SK-MEL-5 (cell line): ENCODE results near the gene DNAJB5. TPM values are rescaled to one million over a fixed set of nuclear protein-coding genes. Genes with fewer than 3 reads are reported as not detected.
"Not testable (repeated sequence)": the region's sequence is repeated elsewhere in the genome, so short reads cannot be mapped to it uniquely, and the experiment has no call there.

Source experiments
- DNase-seq: peaks from one replicate; pipeline ENCODE4 v3.0.0-alpha.2; 2016; ENCODE audit warnings: low read depth, low spot score
- in situ Hi-C: cut with HindIII; loops from 2 replicates; pipeline ENCODE4 v1.10.0; 2016; ENCODE audit warnings: low sequenced_read_pairs, high pct_unique_total_duplicates, low pct_unique_long_range_greater_than_20kb
- polyA plus RNA-seq, 2 experiments: library from polyadenylated mRNA; depleted of rRNA; stranded (reverse); fragments of >200 nt; gene quantifications; 2 replicates each; pipeline ENCODE4 v1.2.3, GENCODE V29; 2015
- total RNA-seq: library from RNA; depleted of rRNA; stranded (reverse); fragments of >200 nt; shearing (Covaris generic); gene quantifications from 2 replicates; pipeline ENCODE4 v1.2.3, GENCODE V29; 2014; rRNA removed

DNAJB5 gene
- total RNA-seq, result 4.9 and 6.6 TPM in 2 replicates
- 4.4 and 5.1 TPM in 2 replicates for polyA plus RNA-seq (2015; cell fraction: cytosol; rRNA removed)
- polyA plus RNA-seq (2015; cell fraction: nucleus; rRNA removed), result 2.7 and 5.7 TPM in 2 replicates

DNA sequence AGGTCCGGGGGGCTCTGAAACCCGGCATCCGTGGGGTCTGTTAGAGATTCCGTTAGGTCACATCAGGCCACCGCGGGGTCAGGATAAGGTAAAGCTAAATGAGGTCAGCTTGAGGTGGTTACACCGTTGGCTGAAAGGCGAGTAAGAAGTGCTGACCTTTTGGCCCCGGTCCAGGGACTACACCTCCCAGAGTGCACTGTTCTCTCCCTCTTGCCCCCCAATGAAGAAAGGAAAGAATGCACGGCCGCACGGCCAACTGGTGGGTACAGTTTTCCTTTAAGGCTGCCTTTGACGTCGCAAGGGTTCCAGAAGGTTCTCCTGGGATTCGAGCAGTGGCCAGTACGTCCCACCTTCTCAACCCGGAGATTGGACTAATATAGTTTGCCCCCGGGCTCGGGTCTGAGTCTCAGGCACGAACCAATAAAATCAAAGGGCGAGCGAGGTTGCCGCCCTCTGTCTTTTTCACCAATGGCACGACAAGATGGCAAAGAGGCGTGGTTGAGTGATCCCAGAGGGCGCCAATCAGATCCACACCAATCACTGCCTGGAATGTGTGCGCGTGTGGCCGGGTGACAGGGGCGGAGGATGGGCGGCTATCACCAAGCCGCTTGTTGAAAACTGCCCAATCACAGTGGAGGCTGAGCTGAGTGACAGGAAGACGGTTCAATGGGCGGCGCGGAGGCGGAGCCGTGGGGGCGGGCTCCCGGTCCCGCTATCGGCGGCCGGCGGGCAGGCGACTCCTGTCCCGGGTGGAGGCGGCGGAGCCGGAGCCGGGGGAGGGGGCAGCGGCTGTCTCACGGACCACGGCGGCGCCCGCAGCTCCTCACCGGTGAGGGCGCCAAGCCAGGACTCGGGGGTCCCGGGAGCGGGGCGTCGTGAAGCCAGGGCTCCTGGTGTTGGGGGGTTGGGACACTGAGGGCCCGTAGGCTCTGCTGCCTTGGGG, at the start of gene DNAJB5:
Gene DNAJB5 (plus strand): TSS at position 743 of the 943 bp plus-strand sequence. CDS start 886 bp downstream, outside the sequence.
- in situ Hi-C loops, result no loop called here

DNA sequence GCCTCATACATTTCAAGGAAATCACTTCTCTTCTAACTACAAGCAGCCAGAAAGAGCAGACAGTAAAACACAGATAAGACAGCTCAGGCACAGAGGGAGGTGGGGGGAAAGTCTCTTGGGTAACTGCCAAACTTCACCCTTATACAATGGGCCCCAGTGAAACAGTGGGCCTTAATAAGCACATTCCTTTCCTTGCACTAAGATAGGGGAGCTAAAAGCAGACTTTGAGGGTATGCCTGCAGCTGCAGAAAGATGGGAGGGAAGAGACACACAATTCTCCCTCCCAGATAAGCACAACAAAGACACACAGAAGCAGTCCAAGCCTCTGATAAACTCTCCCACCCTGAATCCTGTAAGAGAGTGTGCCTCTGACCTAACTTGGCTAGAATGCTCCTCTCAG, 49.6 kb upstream of the DNAJB5 start:
- in situ Hi-C loops, DNase-seq: not testable (repeated sequence)

More for the DNA sequence above, at the start of gene DNAJB5:
- DNase-seq, result peak; percentile 99

DNA sequence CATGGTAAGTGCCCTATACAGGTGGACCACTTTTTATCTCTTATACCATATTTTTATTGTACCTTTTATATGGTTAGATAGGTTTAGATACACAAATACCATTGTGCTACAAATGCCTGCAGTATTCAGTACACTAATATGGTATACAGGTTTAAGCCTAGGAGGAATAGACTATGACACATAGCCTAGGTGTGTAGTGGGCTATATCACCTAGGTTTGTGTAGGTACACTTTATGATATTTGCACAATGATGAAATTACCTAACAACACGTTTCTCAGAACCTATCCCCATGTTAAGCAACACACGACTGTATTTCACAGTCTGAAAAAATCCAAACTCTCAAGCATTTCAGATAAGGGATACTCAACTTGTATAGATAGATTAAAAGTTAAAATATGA, 41.1 kb upstream of the DNAJB5 start:
- no peak for DNase-seq
- in situ Hi-C loops, result no loop called here

DNA sequence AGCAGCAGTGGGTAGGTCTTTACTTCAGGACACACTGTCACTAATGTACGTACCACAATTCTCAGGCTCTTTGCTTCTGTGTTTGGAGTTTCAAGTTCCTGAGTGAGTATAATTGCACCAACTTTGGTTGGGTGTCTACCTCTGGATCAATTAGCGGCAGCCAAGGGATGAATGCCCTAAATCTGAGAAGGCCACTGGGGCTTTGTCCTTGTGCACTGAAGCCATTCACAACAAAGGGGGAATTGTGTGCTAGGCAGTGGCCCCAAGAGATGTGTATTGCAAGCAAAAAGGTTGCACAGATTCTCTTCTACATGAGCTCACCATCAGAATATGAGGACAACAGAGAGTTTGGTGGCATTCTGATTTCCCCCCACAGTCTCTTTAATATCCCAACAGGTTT, 35.3 kb upstream of the DNAJB5 start:
- in situ Hi-C loops, result no loop called here
- DNase-seq, result peak; percentile 44

DNA sequence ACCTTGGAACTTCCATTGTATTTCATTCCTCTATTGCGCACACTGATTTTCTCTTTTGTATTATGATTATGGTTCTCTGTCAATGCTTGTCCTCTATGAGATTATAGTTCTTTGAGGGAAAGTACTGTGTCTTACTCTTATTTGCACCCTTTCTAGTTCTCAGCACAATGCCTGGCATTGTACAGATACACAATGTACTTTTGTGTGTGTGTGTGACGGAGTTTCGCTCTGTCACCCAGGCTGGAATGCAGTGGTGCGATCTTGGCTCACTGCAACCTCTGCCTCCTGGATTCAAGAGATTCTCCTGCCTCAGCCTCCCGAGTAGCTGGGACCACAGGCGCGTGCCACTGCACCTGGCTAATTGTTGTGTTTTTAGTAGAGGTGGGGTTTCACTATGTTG, 33.5 kb upstream of the DNAJB5 start:
- DNase-seq, result peak; percentile 83
- in situ Hi-C loops, result not testable (repeated sequence)

DNA sequence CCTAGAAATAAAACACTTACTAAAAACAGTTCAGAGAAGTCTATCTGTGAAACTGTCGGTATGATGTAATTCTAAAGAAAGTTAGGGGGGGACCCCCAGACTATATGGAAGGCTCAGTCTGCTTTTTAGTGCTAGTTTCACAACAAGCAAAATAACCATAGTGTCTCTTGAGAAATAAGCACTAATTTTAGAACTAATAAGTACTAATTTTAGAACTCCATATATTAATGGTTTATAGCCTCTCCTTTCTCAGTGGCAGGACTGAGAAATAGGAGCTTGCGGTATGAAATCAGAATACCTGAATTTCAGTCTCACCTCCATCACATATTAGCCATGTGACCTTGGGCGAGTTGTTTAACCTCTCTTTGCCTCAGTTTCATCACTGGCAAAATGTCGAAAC, 32.9 kb upstream of the DNAJB5 start:
- in situ Hi-C loops, result no loop called here
- no peak for DNase-seq

DNA sequence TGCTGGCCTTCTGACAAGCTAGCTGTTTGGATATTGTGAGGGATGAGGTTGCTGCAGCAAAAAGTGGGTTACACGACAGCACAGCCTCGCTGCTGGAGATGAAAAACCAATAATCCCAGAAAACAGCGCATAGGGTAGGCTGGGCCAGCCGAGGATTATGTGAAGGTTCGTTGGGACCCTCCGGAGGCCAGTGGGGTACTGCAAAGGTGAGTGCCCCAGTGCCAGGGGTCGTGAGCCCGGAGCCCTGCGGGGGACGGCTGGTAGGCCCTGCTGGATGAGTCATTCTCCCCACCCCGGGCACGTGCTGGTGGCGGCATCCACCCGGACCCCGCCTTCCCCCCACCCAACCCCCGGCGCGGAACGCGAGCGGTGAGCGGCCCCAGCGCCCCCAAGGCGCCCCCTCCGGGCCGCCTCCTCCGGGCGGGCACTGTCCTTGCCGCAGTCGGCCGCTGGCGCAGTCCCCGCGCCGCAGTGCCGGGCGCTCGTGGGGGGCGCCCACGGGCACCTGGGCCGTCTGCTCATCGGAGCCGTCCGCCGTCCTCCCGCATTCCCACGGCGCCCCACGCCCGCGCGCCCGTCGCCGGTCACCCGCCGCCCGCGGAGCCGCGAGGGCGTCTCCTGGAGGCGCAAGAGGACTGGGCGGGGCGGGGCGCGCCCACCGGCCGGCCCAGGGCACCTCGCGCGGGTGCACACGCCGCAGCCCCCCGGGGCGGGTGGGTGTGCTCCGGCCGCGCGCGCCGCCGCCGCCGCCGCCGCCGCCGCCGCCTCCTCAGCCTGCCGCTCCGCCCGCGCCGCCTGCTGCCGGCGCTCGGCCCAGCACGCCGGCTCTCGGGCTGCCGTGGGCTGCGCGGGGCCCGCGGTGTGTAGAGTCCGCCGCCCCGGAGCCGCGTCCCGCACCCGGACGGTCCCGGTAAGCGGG, 31.8 kb upstream of the DNAJB5 start, which contains the start of gene PHF24:
Gene PHF24 (plus strand): TSS at position 794 of the 919 bp plus-strand sequence. CDS start 13,014 bp downstream, outside the sequence.
- in situ Hi-C loops, result no loop called here
- peak; percentile 36 for DNase-seq

DNA sequence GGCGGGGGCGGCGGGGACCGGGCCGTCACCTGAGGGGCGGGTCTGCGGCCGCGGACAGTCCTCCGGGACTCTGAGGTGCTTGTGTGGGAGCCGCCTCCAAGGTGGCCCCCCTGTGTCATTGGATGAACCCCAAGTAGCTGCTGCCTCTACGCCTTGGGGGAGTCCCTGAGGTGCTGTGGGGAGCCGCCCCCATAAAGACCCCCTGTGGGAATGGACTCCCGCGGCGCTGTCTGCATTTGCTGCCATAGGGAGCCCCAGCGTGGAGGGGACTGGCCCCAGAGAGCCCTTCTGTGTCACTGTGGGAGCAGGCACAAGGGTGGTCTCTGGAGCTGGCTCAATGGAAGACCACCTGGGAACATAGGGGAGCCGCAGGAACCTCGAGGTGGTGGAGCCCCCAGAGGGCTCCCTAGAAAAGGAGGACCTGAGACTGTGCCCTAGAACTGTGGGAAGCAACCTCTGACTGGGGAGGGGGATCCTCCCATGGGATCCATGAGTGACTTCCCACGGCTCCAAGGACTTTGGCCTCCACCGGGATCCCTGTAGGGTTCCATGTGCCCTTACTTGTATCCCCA, 31.0 kb upstream of the DNAJB5 start:
- in situ Hi-C loops, result no loop called here
- DNase-seq, result no peak

DNA sequence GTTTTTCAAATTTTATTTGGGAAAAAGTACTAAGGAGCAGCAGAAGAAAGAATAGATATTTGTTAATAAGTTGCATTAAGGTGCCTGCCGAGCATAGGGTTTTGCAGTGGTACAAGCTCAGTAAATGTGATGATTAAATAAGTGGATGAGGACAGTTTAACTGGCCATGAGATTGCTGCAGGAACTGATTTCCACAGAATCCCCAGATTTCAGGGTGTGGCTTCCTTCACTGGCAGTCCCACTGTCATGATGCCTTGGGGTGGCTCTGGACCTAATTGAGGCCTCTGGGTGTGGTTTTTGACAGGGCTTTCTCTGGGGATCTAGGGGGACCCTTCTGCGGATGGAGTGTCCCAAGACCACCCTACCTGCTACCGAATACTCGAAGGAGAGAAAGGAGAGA, 30.1 kb upstream of the DNAJB5 start:
- in situ Hi-C loops, result no loop called here
- no peak for DNase-seq

DNA sequence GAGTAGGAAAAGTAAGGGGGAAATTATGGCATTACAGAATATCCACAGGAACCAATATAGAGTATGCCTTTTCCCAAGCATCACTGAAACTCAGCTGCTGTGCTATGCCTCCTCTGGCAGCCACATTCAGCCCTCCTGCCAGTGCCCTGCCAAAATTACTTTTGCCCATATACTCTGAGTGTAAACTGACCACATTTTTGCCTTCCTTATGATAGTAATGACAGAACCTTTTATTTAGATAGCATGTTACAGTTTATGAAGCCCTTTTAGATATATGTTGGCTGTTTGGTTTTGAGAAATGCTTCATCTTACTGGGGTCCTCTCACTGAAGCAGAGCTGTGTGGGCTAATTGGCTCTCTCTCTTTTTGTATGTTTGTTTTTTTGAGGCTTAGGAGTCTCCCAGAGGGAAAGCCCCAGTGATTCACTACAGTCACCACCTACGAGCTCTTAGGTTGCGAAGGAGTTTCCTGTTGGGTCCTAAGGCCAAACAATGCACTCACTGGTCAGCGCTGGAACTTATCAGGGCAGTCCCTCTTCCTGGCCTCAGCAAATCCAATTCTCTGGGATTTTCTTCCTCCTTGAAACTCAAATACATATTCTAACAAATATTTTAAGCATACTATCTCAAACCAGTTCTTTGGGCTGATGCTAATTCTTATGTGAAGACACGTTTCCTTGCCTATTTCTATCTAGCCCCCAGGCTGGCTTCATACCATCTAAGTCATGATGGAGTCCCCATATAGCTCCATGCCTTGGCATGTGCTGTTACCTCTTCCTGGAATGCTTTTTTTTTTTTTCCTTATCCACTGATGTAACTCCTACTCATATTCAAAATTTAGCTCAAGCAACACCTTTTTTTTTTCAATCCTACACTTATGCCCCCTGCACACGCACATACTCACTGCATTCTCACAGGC, 27.7 kb upstream of the DNAJB5 start:
- in situ Hi-C loops, result no loop called here
- DNase-seq, result no peak

DNA sequence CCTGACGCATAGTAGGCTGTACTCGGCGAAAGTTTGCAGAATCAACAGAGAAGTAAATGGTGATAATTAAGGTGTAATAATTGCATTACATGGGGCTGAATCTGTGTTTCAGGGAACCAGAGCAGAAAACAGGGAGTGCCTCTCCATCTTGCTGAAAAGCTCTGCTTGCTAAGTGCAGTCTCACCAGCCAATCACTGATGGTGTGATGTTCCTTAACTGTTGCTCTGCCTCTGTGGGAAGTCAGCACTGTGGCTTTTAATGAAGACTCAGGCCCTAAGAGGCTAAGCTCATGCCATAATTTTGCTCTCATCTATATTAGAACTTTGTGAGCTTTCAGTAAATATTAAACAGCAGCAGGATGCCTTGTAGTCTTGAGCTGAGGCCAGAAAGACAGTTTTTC, 27.0 kb upstream of the DNAJB5 start:
- no peak for DNase-seq
- in situ Hi-C loops, result no loop called here

DNA sequence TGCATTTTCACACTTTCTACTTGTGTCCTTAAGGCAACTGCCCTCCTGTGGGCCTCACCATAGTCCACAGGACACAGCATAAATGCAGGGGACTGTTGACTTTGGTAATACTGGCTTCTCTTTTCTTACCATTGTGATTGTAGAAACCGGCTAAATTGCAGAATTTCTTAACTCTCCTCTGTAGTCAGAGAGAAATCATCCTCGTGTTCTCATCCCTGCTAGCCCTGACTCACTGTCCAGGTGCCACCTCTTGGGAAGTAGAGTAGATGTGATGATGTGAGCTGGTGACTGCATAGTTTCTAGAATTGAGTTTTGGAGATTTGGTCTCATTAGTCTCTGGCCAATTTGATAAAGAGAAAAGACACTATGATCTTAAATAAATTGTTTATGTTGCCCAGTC, 26.0 kb upstream of the DNAJB5 start:
- in situ Hi-C loops, result no loop called here
- no peak for DNase-seq

DNA sequence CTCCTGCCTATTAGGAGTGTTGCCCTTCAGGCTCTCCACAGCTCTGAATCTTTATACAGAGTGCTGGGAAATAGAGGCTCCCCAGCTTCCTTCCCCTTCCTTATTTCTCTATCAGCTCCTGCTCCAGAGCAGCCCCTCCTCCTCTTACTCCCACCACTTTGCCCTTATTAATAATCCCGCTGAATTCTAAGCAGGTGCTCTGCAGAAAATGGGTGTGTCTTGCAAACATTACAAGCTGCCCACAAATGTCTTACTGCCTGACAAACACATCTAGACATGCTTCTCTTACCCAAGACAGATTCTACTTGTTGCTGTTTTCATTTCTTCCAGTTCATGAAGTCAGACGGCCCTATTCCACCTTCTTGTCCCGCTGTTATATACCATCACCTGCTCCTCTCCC, 25.1 kb upstream of the DNAJB5 start:
- in situ Hi-C loops, result no loop called here

DNA sequence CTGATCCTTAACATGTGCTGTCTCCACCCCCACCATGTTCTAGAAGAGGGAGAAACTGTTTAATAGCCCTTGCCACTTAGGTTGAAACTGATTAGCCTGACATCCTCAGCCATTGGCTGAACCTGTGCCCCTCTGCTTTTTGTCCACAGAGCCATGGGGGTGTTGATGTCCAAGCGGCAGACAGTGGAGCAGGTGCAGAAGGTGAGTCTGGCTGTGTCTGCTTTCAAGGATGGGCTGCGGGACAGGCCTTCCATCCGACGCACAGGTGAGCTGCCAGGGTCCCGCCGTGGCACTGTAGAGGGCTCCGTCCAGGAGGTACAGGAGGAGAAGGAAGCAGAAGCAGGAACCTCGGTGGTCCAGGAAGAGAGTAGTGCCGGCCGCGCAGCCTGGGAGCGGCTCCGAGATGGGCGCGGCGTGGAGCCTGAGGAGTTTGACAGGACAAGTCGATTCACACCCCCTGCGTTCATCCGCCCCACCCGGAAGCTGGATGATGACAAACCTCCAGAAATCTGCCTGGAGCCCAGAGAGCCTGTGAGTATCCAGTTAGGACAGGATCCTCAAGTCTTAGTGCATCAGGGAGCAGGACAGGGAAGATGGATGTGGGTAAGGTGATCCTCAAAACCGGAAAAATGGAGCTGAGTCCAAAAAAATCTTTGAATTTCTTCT, 18.3 kb upstream of the DNAJB5 start:
- in situ Hi-C loops, result no loop called here
- DNase-seq, result no peak

More for the DNA sequence above, 25.1 kb upstream of the DNAJB5 start:
- DNase-seq, result no peak

DNA sequence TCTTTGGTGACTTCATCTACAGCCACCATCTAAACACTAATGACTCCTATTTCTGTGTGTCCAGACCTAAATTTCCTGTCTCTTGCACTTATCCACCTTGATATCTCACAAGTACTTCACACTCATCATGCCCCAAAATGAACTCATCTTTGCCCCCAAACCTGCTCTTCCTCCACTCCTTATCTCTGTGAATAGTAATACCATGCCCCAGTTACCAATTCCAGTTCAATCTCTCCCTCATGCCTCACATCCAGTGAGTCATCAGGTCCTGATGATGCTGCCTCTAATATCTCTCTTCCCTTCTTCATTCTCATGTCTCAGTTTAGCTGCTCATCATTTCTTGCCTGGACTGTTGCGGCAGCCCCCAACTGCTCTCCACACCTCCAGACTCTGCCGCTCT, 14.9 kb upstream of the DNAJB5 start:
- in situ Hi-C loops, result no loop called here
- DNase-seq, result no peak

DNA sequence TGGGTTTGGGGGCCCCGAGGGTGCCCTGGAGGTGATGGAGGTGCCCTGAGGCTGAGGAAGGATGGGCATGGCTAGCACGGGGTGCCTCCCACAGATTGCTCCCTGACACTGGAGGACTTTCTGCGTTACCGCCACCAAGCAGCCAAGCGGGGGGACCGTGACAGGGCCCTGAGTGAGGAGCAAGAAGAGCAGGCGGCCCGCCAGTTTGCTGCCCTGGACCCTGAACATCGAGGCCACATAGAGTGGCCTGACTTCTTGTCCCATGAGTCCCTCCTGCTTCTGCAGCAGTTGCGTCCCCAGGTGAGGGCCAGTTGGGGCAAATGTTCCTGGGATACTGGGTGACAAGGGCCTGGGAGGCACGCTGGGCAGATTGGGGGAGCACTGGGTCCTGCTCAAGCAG, 13.1 kb upstream of the DNAJB5 start:
- DNase-seq, result no peak

More for the DNA sequence above, 13.1 kb upstream of the DNAJB5 start:
- in situ Hi-C loops, result no loop called here
